ENCODE results near the gene SLC31A1.

GRCh38 chr9:113302792-113303418, 81.6 kb downstream of the SLC31A1 start, which contains the start of gene RNF183:
- TF ChIP-seq, protein P1, sequence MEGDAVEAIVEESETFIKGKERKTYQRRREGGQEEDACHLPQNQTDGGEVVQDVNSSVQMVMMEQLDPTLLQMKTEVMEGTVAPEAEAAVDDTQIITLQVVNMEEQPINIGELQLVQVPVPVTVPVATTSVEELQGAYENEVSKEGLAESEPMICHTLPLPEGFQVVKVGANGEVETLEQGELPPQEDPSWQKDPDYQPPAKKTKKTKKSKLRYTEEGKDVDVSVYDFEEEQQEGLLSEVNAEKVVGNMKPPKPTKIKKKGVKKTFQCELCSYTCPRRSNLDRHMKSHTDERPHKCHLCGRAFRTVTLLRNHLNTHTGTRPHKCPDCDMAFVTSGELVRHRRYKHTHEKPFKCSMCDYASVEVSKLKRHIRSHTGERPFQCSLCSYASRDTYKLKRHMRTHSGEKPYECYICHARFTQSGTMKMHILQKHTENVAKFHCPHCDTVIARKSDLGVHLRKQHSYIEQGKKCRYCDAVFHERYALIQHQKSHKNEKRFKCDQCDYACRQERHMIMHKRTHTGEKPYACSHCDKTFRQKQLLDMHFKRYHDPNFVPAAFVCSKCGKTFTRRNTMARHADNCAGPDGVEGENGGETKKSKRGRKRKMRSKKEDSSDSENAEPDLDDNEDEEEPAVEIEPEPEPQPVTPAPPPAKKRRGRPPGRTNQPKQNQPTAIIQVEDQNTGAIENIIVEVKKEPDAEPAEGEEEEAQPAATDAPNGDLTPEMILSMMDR (IDR thresholded peaks at IDR 0.05 in 8 of 11, conservative IDR thresholded peaks at IDR 0.05 in 3 of 11), result no peak
- no peak for TF ChIP-seq POLR2A (IDR thresholded peaks at IDR 0.05)
